GM23338 (cell line): ENCODE measurements around the gene SLC8A1. TPM values are rescaled to one million over a fixed set of nuclear protein-coding genes. Genes with fewer than 3 reads are reported as not detected.

Experiments
- ATAC-seq: fragments of 200-7000 bp; cut with Tn5 transposase; 3 replicates; pipeline ENCODE4 v1.9.1; 2020
- DNase-seq: peaks from one replicate; pipeline ENCODE4 v3.0.0-alpha.2; 2015; ENCODE audit warnings: low spot score
- H2AFZ ChIP-seq: fragments of 200-600 bp; sonication (generic); 2 replicates; pipeline ENCODE4 v1.8.0; 2016; ENCODE audit warnings: antibody characterized with exemption, mild to moderate bottlenecking, moderate library complexity
- H3F3A ChIP-seq: fragments of 200-600 bp; sonication (generic); replicated peaks from 2 replicates; pipeline ENCODE4 v1.8.0; 2017; ENCODE audit warnings: antibody characterized with exemption, mixed run types, low read depth
- H3K27ac ChIP-seq: fragments of 200-600 bp; sonication (generic); 2 replicates; pipeline ENCODE4 v1.6.1; 2016; ENCODE audit warnings: low read depth
- H3K27me3 ChIP-seq: fragments of 200-600 bp; sonication (generic); 2 replicates; pipeline ENCODE4 v1.8.0; 2016; ENCODE audit warnings: mild to moderate bottlenecking, mixed run types, moderate library complexity; ENCODE audit not compliant: insufficient read depth
- H3K36me3 ChIP-seq: fragments of 200-600 bp; sonication (generic); 2 replicates; pipeline ENCODE4 v1.8.0; 2016; ENCODE audit warnings: mild to moderate bottlenecking; ENCODE audit not compliant: insufficient read depth
- H3K4me1 ChIP-seq: fragments of 200-600 bp; sonication (generic); 2 replicates; pipeline ENCODE4 v1.8.0; 2016; ENCODE audit warnings: mild to moderate bottlenecking, moderate library complexity; ENCODE audit not compliant: insufficient read depth
- H3K4me2 ChIP-seq: fragments of 200-600 bp; sonication (generic); 2 replicates; pipeline ENCODE4 v1.7.1; 2017; ENCODE audit warnings: mixed run types
- H3K4me3 ChIP-seq: fragments of 200-600 bp; sonication (generic); 2 replicates; pipeline ENCODE4 v1.6.1; 2016; ENCODE audit warnings: mixed run types
- H3K79me2 ChIP-seq: fragments of 200-600 bp; sonication (generic); replicated peaks from 2 replicates; pipeline ENCODE4 v1.8.0; 2017; ENCODE audit warnings: mild to moderate bottlenecking; ENCODE audit not compliant: insufficient read depth
- H3K9me2 ChIP-seq: fragments of 200-600 bp; sonication (generic); 2 replicates; pipeline ENCODE4 v1.8.0; 2017; ENCODE audit not compliant: insufficient read depth
- H4K20me1 ChIP-seq: fragments of 200-600 bp; sonication (generic); replicated peaks from 2 replicates; pipeline ENCODE4 v1.8.0; 2017; ENCODE audit warnings: mild to moderate bottlenecking; ENCODE audit not compliant: insufficient read depth
- H3K27ac Mint-ChIP-seq: 2 replicates; pipeline ENCODE4 v1.8.0; 2020; ENCODE audit warnings: inconsistent platforms, mild to moderate bottlenecking, moderate library complexity, mixed read lengths
- H3K27me3 Mint-ChIP-seq: 3 replicates; pipeline ENCODE4 v1.8.0; 2022; ENCODE audit warnings: low read depth, mild to moderate bottlenecking, moderate library complexity, mixed read lengths, inconsistent platforms; ENCODE audit not compliant: insufficient read depth, poor library complexity
- H3K36me3 Mint-ChIP-seq: 3 replicates; pipeline ENCODE4 v1.8.0; 2021; ENCODE audit warnings: low read depth, mild to moderate bottlenecking, inconsistent platforms, moderate library complexity, mixed read lengths
- H3K4me1 Mint-ChIP-seq: 3 replicates; pipeline ENCODE4 v1.8.0; 2020; ENCODE audit warnings: mild to moderate bottlenecking, inconsistent platforms, mixed read lengths
- H3K4me3 Mint-ChIP-seq: 3 replicates; pipeline ENCODE4 v1.8.0; 2021; ENCODE audit warnings: moderate library complexity, mild to moderate bottlenecking, inconsistent platforms, mixed read lengths
- H3K9me3 Mint-ChIP-seq: 3 replicates; pipeline ENCODE4 v1.8.0; 2020; ENCODE audit warnings: moderate library complexity, mild to moderate bottlenecking, inconsistent platforms, mixed read lengths
- CREB1 ChIP-seq: fragments of 250-450 bp; sonication (Bioruptor Pico); IDR thresholded peaks from 2 replicates; pipeline ENCODE4 v1.5.0; 2020; ENCODE audit warnings: low read depth, mild to moderate bottlenecking, moderate library complexity
- EZH2 ChIP-seq: fragments of 200-600 bp; sonication (generic); IDR thresholded peaks from one replicate; pipeline ENCODE4 v1.8.0; 2017; ENCODE audit warnings: antibody characterized with exemption, mild to moderate bottlenecking, low read depth; ENCODE audit not compliant: unreplicated experiment
- EZH2phosphoT487 ChIP-seq: fragments of 200-600 bp; sonication (generic); IDR thresholded peaks from one replicate; pipeline ENCODE4 v1.8.1; 2018; ENCODE audit warnings: antibody characterized with exemption; ENCODE audit not compliant: unreplicated experiment
- JUNB ChIP-seq: IDR thresholded peaks from one replicate; pipeline ENCODE4 v1.6.1; 2016; ENCODE audit warnings: antibody characterized with exemption; ENCODE audit not compliant: unreplicated experiment
- POLR2AphosphoS5 ChIP-seq: IDR thresholded peaks from 2 replicates; pipeline ENCODE4 v1.6.1; 2016; ENCODE audit warnings: antibody characterized with exemption, low read depth
- ZNF331 ChIP-seq: fragments of 250-450 bp; sonication (Bioruptor Pico); IDR thresholded peaks from 2 replicates; pipeline ENCODE4 v1.5.0; 2020; ENCODE audit warnings: low read depth, mild to moderate bottlenecking, moderate library complexity
- polyA plus RNA-seq: library from polyadenylated mRNA; unstranded; fragments of >200 nt; fragmentation: Nextera tagmentation; extraction: Ambion mirVana; gene quantifications from 2 replicates; pipeline ENCODE4 v1.2.1, GENCODE V29; 2016
- total RNA-seq: library from RNA; depleted of rRNA; stranded (reverse); fragments of >200 nt; shearing (Covaris generic); gene quantifications from 2 replicates; pipeline ENCODE4 v1.2.3, GENCODE V29; 2014
- TF ChIP-seq, protein P1 (sequence below), 2 experiments: fragments of 200-600 bp in 1 of 2; sonication (generic) in 1 of 2; conservative IDR thresholded peaks; 2 replicates each; pipeline versions ENCODE4 v1.5.1 to v1.6.1; 2016 to 2017; ENCODE audit warnings: antibody characterized with exemption in 2 of 2, low read depth in 2 of 2, mild to moderate bottlenecking in 2 of 2, moderate library complexity in 1 of 2
- TF ChIP-seq, protein P2 (sequence below): IDR thresholded peaks from one replicate; pipeline ENCODE4 v1.6.1; 2018; ENCODE audit warnings: antibody characterized with exemption; ENCODE audit not compliant: unreplicated experiment
- TF ChIP-seq, protein P3 (sequence below): IDR thresholded peaks from 2 replicates; pipeline ENCODE4 v1.6.1; 2016; ENCODE audit warnings: antibody characterized with exemption

The SLC8A1 gene
- total and polyA plus RNA-seq, 2 experiments from 2014 or later: 2.5 to 3.3 TPM

DNA sequence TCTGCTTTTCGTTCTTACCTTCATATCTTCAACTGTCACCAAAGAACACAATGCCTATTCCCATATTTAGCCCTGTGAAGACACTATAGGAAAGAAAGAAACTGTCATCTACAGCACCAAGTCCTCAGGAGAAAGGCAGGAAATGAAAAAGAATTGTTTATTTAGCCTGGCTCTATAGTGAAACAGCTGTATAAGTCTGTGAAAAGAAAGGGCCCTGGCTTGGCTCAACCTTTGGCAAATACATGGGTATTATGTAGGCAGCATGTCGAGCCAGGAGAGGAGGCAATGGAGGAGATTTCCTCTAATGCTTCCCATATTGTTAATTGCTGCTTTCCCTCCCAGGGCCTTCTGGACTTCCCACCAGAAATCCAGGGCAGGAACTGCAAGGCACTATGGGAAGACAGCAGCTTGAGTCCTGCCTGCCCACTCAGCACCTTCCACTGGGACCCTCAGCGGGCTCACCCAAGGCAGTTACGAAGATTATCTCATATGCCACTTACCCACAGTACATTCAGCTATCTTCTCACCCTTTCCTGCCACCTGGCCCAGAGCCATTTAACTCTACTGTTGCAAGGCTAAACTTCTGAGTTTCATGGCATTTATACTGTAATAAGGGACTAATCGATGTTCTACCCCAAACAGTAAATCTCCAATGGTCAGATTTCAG lies 30.1 kb downstream of the SLC8A1 start:
- H3K36me3 Mint-ChIP-seq: no peaks in the 10 kb centered on the region
- no peaks in the 10 kb centered on the region for H3K9me3 Mint-ChIP-seq
- Histone ChIP-seq H4K20me1 (no peaks in the 10 kb centered on the region), H3K36me3 (no peaks in the 10 kb centered on the region), H3K4me2 (no peak overlapping the region), H3K9me2 (0 out of 2 replicates have a peak, but pooled peaks cover 4% of the 10 kb centered on the region), H2AFZ (no peak overlapping the region), H3K4me3 (no peak overlapping the region), H3K4me1 (no peaks in the 10 kb centered on the region), H3K79me2 (no peaks in the 10 kb centered on the region), H3F3A (no peaks in the 10 kb centered on the region), H3K27ac (no peak overlapping the region), H3K27me3 (no peaks in the 10 kb centered on the region)
- H3K4me1 Mint-ChIP-seq: no peaks in the 10 kb centered on the region
- TF ChIP-seq, protein P1, sequence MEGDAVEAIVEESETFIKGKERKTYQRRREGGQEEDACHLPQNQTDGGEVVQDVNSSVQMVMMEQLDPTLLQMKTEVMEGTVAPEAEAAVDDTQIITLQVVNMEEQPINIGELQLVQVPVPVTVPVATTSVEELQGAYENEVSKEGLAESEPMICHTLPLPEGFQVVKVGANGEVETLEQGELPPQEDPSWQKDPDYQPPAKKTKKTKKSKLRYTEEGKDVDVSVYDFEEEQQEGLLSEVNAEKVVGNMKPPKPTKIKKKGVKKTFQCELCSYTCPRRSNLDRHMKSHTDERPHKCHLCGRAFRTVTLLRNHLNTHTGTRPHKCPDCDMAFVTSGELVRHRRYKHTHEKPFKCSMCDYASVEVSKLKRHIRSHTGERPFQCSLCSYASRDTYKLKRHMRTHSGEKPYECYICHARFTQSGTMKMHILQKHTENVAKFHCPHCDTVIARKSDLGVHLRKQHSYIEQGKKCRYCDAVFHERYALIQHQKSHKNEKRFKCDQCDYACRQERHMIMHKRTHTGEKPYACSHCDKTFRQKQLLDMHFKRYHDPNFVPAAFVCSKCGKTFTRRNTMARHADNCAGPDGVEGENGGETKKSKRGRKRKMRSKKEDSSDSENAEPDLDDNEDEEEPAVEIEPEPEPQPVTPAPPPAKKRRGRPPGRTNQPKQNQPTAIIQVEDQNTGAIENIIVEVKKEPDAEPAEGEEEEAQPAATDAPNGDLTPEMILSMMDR (conservative IDR thresholded peaks at IDR 0.05; ENCODE audit: low read depth in 2 of 2): no peak
- TF ChIP-seq EZH2: no peak
- TF ChIP-seq, protein P2, sequence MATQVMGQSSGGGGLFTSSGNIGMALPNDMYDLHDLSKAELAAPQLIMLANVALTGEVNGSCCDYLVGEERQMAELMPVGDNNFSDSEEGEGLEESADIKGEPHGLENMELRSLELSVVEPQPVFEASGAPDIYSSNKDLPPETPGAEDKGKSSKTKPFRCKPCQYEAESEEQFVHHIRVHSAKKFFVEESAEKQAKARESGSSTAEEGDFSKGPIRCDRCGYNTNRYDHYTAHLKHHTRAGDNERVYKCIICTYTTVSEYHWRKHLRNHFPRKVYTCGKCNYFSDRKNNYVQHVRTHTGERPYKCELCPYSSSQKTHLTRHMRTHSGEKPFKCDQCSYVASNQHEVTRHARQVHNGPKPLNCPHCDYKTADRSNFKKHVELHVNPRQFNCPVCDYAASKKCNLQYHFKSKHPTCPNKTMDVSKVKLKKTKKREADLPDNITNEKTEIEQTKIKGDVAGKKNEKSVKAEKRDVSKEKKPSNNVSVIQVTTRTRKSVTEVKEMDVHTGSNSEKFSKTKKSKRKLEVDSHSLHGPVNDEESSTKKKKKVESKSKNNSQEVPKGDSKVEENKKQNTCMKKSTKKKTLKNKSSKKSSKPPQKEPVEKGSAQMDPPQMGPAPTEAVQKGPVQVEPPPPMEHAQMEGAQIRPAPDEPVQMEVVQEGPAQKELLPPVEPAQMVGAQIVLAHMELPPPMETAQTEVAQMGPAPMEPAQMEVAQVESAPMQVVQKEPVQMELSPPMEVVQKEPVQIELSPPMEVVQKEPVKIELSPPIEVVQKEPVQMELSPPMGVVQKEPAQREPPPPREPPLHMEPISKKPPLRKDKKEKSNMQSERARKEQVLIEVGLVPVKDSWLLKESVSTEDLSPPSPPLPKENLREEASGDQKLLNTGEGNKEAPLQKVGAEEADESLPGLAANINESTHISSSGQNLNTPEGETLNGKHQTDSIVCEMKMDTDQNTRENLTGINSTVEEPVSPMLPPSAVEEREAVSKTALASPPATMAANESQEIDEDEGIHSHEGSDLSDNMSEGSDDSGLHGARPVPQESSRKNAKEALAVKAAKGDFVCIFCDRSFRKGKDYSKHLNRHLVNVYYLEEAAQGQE: no peak
- TF ChIP-seq ZNF331: no peak
- TF ChIP-seq EZH2phosphoT487: no peak
- no peak for TF ChIP-seq CREB1
- no peak for DNase-seq
- ATAC-seq: no peak
- H3K4me3 Mint-ChIP-seq: no peak overlapping the region
- no peak overlapping the region for H3K27ac Mint-ChIP-seq
- H3K27me3 Mint-ChIP-seq: no peaks in the 10 kb centered on the region

DNA sequence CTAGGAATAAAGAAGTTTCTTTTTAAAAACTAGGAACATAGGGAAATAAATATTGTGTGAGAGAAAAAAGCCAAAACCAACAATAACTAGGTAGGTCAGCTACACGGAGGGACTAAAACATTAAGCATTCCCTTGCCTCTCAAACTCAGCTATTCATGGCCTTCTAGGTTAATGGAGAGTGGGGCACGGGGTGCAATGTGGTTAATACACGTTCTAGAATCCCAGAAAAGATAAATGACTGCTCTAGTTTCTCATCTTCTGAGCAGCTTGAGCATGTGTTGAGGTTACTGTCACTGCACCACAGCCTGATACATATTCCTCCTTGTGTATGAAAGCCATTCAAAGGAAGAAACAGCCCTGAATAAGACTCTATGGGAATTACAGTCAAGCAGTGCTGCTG lies 31.4 kb downstream of the SLC8A1 start:
- no peaks in the 10 kb centered on the region for H3K79me2 ChIP-seq
- DNase-seq (no peak), ATAC-seq (no peak)
- H3K27ac Mint-ChIP-seq: no peak overlapping the region
- no peaks in the 10 kb centered on the region for H4K20me1 ChIP-seq
- H3K9me3 Mint-ChIP-seq: no peaks in the 10 kb centered on the region
- H3K4me3 Mint-ChIP-seq: no peak overlapping the region
- H3K27ac ChIP-seq: no peak overlapping the region
- H3K4me3 ChIP-seq: no peak overlapping the region
- no peaks in the 10 kb centered on the region for H3K4me1 Mint-ChIP-seq
- H3K36me3 ChIP-seq: no peaks in the 10 kb centered on the region
- H3K4me1 ChIP-seq: no peaks in the 10 kb centered on the region
- no peaks in the 10 kb centered on the region for H3K27me3 ChIP-seq
- 0 out of 2 replicates have a peak, but pooled peaks cover 4% of the 10 kb centered on the region for H3K9me2 ChIP-seq
- no peaks in the 10 kb centered on the region for H3K27me3 Mint-ChIP-seq
- no peak overlapping the region for H3K4me2 ChIP-seq
- no peaks in the 10 kb centered on the region for H3K36me3 Mint-ChIP-seq
- H3F3A ChIP-seq: no peaks in the 10 kb centered on the region
- no peak overlapping the region for H2AFZ ChIP-seq
- TF ChIP-seq, protein P3, sequence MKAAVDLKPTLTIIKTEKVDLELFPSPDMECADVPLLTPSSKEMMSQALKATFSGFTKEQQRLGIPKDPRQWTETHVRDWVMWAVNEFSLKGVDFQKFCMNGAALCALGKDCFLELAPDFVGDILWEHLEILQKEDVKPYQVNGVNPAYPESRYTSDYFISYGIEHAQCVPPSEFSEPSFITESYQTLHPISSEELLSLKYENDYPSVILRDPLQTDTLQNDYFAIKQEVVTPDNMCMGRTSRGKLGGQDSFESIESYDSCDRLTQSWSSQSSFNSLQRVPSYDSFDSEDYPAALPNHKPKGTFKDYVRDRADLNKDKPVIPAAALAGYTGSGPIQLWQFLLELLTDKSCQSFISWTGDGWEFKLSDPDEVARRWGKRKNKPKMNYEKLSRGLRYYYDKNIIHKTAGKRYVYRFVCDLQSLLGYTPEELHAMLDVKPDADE: no peak
- TF ChIP-seq JUNB (no peak), POLR2AphosphoS5 (no peak), EZH2 (no peak)
- TF ChIP-seq, protein P1 (conservative IDR thresholded peaks at IDR 0.05; ENCODE audit: low read depth in 2 of 2): no peak
